Breast epithelium (tissue), 3 donors: ENCODE data around the gene DMD.

ENCODE experiments used
- CTCF ChIP-seq, 3 donors: fragments of 450-650 bp; IDR thresholded peaks; one replicate each; pipeline ENCODE4 v1.5.1; 2016 to 2017; ENCODE audit warnings: antibody characterized with exemption in 3 of 3, mild to moderate bottlenecking in 3 of 3, moderate library complexity in 3 of 3
- POLR2A ChIP-seq: fragments of 450-650 bp; IDR thresholded peaks from one replicate; pipeline ENCODE4 v1.6.1; 2016; ENCODE audit warnings: antibody characterized with exemption, mild to moderate bottlenecking, moderate library complexity

- no peak for TF ChIP-seq POLR2A
- TF ChIP-seq CTCF (IDR thresholded peaks at IDR 0.05): no peak
Observed at GRCh38 chrX:31349515-31349914, 1861.8 kb downstream of the DMD start.
